ENCODE measurements around the gene GABRG3. TPM values are rescaled to one million over a fixed set of nuclear protein-coding genes. Genes with fewer than 3 reads are reported as not detected.

Gene GABRG3
- total and polyA plus RNA-seq, 2 experiments from 2014 or later = 0.10 to 1.4 TPM

DNA sequence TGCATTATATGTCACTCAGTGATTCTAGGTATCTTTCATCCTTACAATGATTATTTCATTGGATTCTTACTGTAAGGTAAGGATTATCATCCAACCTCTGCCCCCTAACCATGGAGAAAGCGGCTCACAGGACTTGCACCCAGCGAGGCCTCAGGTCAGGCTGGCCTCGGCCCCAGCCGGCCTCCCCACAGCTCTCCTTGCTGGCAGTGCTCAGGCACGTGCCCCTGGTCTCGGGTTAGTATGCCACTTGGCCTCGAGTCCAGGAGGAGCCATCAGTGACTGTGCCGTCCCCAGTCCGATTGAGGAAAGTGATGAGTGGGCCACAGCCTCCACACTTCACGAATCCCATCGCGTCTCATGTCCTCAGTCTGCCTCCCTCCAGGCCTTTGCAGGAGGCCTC is 35.7 kb upstream of the GABRG3 start:
- Histone ChIP-seq H3K4me3 (no peak overlapping the region), H3K27me3 (ENCODE audit: insufficient read depth) (no peaks in the 10 kb centered on the region), H3F3A (replicated peaks; ENCODE audit: low read depth) (no peaks in the 10 kb centered on the region), H3K79me2 (replicated peaks; ENCODE audit: insufficient read depth) (no peaks in the 10 kb centered on the region), H4K20me1 (replicated peaks; ENCODE audit: insufficient read depth) (no peaks in the 10 kb centered on the region), H3K4me1 (ENCODE audit: insufficient read depth) (no peaks in the 10 kb centered on the region), H3K9me2 (ENCODE audit: insufficient read depth) (peaks cover 6% of the 10 kb centered on the region), H3K4me2 (no peak overlapping the region), H3K36me3 (ENCODE audit: insufficient read depth) (no peaks in the 10 kb centered on the region), H2AFZ (no peak overlapping the region), H3K27ac (ENCODE audit: low read depth) (no peak overlapping the region)
- no peak for ATAC-seq
- no peaks in the 10 kb centered on the region for H3K9me3 Mint-ChIP-seq
- H3K4me1 Mint-ChIP-seq = no peaks in the 10 kb centered on the region
- no peak for DNase-seq (ENCODE audit: low spot score)
- H3K27me3 Mint-ChIP-seq (ENCODE audit: insufficient read depth, low read depth, poor library complexity) = peaks cover 3% of the 10 kb centered on the region
- no peak overlapping the region for H3K4me3 Mint-ChIP-seq
- H3K36me3 Mint-ChIP-seq (ENCODE audit: low read depth) = peaks cover 2% of the 10 kb centered on the region; the same call in 2 of the 3 replicates
- no peak overlapping the region for H3K27ac Mint-ChIP-seq
- TF ChIP-seq, protein P1, sequence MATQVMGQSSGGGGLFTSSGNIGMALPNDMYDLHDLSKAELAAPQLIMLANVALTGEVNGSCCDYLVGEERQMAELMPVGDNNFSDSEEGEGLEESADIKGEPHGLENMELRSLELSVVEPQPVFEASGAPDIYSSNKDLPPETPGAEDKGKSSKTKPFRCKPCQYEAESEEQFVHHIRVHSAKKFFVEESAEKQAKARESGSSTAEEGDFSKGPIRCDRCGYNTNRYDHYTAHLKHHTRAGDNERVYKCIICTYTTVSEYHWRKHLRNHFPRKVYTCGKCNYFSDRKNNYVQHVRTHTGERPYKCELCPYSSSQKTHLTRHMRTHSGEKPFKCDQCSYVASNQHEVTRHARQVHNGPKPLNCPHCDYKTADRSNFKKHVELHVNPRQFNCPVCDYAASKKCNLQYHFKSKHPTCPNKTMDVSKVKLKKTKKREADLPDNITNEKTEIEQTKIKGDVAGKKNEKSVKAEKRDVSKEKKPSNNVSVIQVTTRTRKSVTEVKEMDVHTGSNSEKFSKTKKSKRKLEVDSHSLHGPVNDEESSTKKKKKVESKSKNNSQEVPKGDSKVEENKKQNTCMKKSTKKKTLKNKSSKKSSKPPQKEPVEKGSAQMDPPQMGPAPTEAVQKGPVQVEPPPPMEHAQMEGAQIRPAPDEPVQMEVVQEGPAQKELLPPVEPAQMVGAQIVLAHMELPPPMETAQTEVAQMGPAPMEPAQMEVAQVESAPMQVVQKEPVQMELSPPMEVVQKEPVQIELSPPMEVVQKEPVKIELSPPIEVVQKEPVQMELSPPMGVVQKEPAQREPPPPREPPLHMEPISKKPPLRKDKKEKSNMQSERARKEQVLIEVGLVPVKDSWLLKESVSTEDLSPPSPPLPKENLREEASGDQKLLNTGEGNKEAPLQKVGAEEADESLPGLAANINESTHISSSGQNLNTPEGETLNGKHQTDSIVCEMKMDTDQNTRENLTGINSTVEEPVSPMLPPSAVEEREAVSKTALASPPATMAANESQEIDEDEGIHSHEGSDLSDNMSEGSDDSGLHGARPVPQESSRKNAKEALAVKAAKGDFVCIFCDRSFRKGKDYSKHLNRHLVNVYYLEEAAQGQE (IDR thresholded peaks at IDR 0.05; ENCODE audit: unreplicated experiment) = no peak
- no peak for TF ChIP-seq ZNF331 (CRISPR knock-in tag; IDR thresholded peaks at IDR 0.05; ENCODE audit: low read depth)
- no peak for TF ChIP-seq POLR2AphosphoS5 (IDR thresholded peaks at IDR 0.05; ENCODE audit: low read depth)
- TF ChIP-seq STAT1 (IDR thresholded peaks at IDR 0.05; ENCODE audit: unreplicated experiment) = no peak
- no peak for TF ChIP-seq CREB1 (CRISPR knock-in tag; IDR thresholded peaks at IDR 0.05; ENCODE audit: low read depth)
- TF ChIP-seq, protein P2, sequence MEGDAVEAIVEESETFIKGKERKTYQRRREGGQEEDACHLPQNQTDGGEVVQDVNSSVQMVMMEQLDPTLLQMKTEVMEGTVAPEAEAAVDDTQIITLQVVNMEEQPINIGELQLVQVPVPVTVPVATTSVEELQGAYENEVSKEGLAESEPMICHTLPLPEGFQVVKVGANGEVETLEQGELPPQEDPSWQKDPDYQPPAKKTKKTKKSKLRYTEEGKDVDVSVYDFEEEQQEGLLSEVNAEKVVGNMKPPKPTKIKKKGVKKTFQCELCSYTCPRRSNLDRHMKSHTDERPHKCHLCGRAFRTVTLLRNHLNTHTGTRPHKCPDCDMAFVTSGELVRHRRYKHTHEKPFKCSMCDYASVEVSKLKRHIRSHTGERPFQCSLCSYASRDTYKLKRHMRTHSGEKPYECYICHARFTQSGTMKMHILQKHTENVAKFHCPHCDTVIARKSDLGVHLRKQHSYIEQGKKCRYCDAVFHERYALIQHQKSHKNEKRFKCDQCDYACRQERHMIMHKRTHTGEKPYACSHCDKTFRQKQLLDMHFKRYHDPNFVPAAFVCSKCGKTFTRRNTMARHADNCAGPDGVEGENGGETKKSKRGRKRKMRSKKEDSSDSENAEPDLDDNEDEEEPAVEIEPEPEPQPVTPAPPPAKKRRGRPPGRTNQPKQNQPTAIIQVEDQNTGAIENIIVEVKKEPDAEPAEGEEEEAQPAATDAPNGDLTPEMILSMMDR (conservative IDR thresholded peaks at IDR 0.05; ENCODE audit: low read depth in 2 of 2) = no peak
- TF ChIP-seq, protein P3, sequence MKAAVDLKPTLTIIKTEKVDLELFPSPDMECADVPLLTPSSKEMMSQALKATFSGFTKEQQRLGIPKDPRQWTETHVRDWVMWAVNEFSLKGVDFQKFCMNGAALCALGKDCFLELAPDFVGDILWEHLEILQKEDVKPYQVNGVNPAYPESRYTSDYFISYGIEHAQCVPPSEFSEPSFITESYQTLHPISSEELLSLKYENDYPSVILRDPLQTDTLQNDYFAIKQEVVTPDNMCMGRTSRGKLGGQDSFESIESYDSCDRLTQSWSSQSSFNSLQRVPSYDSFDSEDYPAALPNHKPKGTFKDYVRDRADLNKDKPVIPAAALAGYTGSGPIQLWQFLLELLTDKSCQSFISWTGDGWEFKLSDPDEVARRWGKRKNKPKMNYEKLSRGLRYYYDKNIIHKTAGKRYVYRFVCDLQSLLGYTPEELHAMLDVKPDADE (IDR thresholded peaks at IDR 0.05) = no peak
- no peak for TF ChIP-seq EZH2phosphoT487 (IDR thresholded peaks at IDR 0.05; ENCODE audit: unreplicated experiment)
- no peak for TF ChIP-seq EZH2 (IDR thresholded peaks at IDR 0.05; ENCODE audit: low read depth, unreplicated experiment)
- TF ChIP-seq, protein P4, sequence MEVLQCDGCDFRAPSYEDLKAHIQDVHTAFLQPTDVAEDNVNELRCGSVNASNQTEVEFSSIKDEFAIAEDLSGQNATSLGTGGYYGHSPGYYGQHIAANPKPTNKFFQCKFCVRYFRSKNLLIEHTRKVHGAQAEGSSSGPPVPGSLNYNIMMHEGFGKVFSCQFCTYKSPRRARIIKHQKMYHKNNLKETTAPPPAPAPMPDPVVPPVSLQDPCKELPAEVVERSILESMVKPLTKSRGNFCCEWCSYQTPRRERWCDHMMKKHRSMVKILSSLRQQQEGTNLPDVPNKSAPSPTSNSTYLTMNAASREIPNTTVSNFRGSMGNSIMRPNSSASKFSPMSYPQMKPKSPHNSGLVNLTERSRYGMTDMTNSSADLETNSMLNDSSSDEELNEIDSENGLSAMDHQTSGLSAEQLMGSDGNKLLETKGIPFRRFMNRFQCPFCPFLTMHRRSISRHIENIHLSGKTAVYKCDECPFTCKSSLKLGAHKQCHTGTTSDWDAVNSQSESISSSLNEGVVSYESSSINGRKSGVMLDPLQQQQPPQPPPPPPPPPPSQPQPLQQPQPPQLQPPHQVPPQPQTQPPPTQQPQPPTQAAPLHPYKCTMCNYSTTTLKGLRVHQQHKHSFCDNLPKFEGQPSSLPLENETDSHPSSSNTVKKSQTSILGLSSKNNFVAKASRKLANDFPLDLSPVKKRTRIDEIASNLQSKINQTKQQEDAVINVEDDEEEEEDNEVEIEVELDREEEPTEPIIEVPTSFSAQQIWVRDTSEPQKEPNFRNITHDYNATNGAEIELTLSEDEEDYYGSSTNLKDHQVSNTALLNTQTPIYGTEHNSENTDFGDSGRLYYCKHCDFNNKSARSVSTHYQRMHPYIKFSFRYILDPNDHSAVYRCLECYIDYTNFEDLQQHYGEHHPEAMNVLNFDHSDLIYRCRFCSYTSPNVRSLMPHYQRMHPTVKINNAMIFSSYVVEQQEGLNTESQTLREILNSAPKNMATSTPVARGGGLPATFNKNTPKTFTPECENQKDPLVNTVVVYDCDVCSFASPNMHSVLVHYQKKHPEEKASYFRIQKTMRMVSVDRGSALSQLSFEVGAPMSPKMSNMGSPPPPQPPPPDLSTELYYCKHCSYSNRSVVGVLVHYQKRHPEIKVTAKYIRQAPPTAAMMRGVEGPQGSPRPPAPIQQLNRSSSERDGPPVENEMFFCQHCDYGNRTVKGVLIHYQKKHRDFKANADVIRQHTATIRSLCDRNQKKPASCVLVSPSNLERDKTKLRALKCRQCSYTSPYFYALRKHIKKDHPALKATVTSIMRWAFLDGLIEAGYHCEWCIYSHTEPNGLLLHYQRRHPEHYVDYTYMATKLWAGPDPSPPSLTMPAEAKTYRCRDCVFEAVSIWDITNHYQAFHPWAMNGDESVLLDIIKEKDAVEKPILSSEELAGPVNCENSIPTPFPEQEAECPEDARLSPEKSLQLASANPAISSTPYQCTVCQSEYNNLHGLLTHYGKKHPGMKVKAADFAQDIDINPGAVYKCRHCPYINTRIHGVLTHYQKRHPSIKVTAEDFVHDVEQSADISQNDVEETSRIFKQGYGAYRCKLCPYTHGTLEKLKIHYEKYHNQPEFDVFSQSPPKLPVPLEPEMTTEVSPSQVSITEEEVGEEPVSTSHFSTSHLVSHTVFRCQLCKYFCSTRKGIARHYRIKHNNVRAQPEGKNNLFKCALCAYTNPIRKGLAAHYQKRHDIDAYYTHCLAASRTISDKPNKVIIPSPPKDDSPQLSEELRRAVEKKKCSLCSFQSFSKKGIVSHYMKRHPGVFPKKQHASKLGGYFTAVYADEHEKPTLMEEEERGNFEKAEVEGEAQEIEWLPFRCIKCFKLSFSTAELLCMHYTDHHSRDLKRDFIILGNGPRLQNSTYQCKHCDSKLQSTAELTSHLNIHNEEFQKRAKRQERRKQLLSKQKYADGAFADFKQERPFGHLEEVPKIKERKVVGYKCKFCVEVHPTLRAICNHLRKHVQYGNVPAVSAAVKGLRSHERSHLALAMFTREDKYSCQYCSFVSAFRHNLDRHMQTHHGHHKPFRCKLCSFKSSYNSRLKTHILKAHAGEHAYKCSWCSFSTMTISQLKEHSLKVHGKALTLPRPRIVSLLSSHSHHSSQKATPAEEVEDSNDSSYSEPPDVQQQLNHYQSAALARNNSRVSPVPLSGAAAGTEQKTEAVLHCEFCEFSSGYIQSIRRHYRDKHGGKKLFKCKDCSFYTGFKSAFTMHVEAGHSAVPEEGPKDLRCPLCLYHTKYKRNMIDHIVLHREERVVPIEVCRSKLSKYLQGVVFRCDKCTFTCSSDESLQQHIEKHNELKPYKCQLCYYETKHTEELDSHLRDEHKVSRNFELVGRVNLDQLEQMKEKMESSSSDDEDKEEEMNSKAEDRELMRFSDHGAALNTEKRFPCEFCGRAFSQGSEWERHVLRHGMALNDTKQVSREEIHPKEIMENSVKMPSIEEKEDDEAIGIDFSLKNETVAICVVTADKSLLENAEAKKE (CRISPR knock-in tag; IDR thresholded peaks at IDR 0.05) = no peak
- no peak for TF ChIP-seq ZNF114 (CRISPR knock-in tag; IDR thresholded peaks at IDR 0.05)
- TF ChIP-seq NANOG (IDR thresholded peaks at IDR 0.05; ENCODE audit: borderline replicate concordance) = no peak

All from GM23338 (cell line).